GM18858 (cell line): ENCODE measurements around the gene RRP1B.
A peak's percentile ranks its signal among the peaks of the same experiment; 100 is the strongest.
"Not testable (repeated sequence)": the region's sequence is repeated elsewhere in the genome, so short reads cannot be mapped to it uniquely, and the experiment has no call there.

Experiments
- ATAC-seq: cut with Tn5 transposase; IDR thresholded peaks from one replicate; pipeline ENCODE4 v1.9.1; 2021; ENCODE audit not compliant: unreplicated experiment

Gene RRP1B

DNA sequence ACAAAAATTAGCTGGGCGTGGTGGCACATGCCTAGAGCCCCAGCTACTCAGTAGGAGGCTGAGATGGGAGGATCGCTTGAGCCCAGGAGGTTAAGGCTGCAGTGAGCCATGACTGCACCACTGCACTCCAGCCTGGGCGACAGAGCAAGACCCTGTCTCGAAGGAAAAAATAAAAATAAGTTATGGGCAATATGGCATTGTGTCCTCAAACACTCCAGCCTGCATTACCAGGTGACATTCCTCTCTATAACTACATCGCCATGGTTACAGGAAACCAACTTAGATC, 40.1 kb downstream of the RRP1B start:
- not testable (repeated sequence) for ATAC-seq

DNA sequence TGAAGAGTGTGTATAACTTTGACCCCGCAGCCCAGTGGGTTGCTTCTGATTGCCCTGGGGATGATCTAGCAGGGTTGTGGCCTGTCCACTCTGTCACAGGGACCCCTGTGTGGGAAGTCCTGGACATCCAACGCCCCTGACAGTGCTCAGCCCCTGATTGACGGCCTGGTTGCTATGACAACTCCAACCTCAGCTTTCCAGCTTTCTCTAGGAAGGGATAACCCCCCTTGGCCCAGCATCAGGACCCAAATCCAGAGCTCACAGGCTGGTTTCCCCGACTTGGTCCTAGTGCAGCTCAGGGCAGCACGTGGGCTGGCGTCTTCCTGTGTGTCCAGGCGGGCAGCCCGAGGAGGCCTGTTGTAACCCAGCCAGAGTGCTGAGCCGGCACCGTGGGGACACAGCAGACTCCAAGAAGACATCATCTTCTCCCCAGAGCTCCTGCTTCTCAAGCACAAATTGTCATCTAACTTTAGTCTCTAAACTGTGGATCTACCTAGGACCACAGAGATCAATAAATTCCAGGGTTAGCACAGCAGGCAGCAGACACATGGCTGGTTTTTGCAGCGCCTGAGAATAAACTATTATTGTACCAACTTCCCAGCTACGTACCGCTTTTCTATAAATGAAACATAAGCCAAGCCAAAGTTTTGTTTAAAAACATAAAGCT, 40.7 kb downstream of the RRP1B start:
- ATAC-seq: no peak

- no peak for ATAC-seq
These were observed 42.8 kb downstream of the RRP1B start for GRCh38 chr21:43701936-43702784.

DNA sequence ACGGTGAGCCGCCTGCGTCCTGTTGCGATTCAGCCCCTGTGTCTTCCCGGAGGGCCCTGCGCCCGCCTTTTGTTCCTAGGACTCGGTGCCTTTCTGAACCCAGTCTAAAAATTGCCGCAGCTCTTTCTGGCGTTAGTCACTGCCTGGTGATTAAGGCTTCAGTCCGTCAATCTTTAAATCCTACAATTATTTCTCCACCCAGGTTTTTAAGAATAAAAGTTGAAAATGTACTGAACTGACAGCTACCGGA, 43.4 kb downstream of the RRP1B start:
- no peak for ATAC-seq

- ATAC-seq: no peak
These were observed 43.9 kb downstream of the RRP1B start for GRCh38 chr21:43703035-43703880.

- ATAC-seq: no peak
These were observed 48.1 kb downstream of the RRP1B start for GRCh38 chr21:43707462-43707861.

DNA sequence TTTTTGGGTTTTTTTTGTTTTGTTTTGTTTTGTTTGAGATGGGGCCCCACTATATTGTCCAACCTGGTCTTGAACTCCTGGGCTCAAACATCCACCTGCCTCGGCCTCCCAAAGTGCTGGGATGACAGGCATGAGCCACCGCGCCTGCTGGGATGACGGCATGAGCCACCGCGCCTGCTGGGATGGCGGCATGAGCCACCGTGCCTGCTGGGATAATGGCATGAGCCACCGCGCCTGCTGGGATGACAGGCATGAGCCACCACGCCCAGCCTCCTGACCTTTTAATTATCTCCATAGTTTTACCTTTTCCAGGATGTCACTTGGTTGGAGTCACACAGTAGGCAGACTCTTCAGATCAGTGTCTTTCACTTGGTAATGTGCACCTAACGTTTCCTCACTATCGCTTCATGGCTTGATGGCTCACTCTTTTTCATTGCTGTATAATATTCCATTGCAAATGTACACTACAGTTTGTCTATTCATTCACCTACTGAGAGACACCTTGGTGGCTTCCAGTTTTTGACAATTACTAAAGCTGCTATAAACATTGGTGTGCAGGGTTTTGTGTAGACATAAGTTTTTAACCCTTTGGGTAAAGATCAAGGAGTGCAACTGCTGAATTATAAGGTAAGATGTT, 49.5 kb downstream of the RRP1B start:
- ATAC-seq: no peak

DNA sequence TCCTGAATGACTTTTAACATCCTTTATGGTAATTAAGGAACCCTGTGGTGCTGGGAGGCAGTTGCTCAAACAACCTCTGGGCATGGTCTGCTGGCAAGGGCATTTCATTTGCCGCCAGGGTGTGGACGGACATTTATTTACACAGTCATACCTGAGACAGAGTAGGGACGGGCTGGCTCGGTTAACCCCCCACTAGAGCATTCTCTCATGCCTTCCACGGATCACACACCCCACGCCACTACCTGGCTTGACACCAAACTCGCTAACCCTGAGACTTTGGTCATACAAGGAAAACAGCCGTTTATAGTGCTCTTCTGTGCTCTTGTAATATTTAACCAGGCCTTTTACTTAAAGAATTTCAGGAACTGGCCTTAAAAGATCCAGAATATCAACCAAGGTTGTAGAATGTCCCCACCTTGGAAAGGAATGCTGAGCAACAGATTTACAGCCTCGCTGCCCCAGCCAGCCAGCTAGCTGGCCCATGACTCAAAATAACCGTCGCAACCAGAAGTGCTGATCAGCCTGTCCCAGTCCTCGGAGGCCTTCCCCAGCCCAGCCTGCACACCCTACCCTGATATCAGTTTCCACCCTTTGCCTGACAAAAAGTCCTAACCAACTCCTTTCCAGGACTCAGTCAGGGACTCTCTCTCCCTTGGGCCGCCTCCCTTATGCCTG, 53.0 kb downstream of the RRP1B start:
- no peak for ATAC-seq

DNA sequence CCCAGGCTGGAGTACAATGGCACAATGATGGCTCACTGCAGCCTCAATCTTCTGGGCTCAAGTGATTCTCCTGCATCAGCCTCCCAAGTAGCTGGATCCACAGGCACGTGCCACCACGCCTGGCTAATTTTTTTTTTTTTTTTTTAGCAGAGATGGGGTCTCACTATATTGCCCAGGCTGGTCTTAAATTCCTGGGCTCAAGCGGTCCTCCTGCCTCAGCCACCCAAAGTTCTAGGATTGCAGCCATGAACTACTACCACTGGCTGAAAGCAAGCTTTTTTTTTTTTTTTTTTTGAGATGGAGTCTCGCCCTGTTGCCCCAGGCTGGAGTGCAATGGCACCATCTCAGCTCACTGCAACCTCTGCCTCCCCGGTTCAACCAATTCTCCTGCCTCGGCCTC, 53.8 kb downstream of the RRP1B start:
- ATAC-seq: not testable (repeated sequence)

GRCh38 chr21:43716376-43717165, 57.2 kb downstream of the RRP1B start:
- peak; percentile 28 for ATAC-seq

DNA sequence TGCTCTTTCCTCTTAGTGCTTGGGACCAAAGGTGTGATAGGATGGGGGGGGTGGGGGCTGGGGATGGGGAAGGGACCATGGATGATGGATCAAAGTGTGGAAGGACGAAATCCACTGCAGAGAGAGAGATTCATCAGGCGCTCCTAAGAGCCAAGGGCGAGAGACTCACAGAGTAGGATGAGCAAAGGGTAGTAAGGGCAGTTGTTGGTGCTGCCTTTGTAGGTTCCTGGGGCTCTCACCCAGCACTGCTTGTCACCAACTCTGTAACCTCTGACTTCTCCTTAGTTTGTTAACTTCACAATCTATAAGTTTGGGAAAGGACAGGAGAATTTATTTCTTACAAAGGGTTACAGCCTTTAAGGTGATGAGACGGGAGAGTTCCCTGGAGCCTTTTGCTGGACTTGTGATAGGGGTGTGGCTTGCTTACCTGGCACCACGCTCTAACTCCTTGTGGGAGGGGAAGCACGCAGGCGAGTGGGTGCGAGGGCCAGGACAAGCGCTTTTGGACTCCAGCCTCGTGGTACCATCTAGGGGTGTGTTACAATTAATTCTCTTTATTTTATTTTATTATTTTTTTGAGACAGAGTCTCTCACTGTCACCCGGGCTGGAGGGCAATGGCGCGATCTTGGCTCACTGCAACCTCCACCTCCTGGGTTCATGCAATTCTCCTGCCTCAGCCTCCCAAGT, 58.0 kb downstream of the RRP1B start:
- ATAC-seq: no peak

DNA sequence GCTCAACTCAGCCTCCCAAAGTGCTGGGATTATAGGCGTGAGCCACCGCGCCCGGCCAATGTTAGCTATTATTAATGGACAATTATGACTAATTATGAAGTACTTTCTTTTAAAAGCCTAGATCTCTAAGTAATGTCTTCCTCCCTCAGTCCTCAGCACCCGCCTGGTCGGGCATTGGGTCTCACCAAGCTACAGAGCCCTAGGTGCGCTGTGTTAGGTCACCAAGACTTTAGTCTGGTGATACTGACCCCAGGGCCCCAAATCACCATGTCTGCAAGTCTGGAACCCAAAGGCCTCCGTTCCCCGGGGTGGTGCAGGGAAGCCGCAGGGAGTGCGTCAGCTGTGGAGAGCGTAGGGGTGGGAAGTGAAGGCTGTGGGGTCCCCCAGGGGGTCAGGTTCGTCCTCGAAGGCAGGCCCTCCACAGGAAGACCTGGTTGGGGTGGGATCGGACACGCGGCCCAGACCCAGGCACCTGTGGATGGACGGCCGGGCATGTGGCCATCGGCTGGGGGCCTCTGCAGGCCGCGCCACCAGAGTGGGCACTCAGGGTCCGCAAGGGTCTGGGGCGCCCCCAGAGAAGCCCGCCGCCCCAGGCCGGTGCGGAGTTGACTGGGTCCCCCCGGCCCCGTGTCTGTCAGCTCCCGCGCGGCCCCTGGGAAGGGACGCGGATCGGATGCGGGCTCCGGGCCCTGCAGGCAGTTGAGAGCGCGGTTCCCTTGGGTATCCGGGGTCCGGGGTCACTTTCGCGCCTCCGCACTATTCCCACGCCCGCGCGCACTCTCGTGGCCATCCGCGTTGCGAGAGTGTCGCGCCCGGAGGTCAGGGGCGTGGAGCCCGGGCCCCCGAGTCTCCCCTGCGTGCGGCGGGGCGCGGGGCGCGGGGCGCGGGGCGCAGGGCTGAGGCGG, 58.9 kb downstream of the RRP1B start:
- no peak for ATAC-seq

GRCh38 chr21:43718872-43719747, 59.8 kb downstream of the RRP1B start, which contains the start of gene PDXK:
Gene PDXK (plus strand): TSS chr21:43719129. CDS start chr21:43719295, 166 bp downstream.
- ATAC-seq: peak; percentile 39

- no peak for ATAC-seq
These were observed 60.6 kb downstream of the RRP1B start for GRCh38 chr21:43719748-43720538.

DNA sequence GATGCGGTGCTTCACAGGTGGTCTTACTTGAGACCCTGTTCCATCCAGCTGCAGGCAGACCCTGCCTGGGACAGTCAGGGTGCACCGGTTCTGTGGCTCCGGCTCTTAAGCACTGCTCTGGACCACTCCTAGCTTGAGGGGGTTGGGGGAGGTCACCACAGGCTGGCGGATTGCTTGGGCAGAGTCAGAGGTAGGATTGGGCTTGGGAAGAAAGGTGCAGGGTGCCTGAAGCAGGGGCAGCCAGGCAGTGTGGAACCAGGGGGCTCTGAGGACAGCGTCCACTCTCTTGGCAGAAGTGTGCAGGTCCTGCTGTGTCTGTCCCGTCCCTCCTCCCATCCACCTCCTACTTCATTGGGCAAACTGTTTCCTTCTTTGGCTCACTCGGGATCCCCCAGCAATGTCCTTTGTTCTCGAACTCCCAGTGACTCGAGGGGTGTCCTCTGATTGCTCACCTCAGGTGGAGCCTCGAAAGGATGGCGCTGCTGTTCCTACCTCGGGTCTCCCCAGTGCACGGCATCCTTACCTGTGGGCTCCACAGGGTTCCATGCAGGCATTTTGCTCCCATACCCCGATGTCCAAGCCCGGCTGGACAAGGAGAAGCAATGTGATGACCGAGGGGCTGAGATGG, 61.3 kb downstream of the RRP1B start:
- ATAC-seq: no peak

GRCh38 chr21:43721206-43721605, 61.8 kb downstream of the RRP1B start:
- ATAC-seq: no peak
